ENCODE measurements around the gene SELENOO. TPM values are rescaled to one million over a fixed set of nuclear protein-coding genes. Genes with fewer than 3 reads are reported as not detected.

Gene SELENOO
- total RNA-seq, 1 experiment from 2014 or later: 27.4 TPM

GRCh38 chr22:50252082-50253045 is 51.6 kb downstream of the SELENOO start:
- no TSS peak for BruUV-seq (replicated peaks)
- Histone ChIP-seq H3K4me2 (no peak overlapping the region), H3K4me3 (no peak overlapping the region), H3K9me3 (ENCODE audit: insufficient read depth, low read depth) (no peaks in the 10 kb centered on the region), H3F3A (ENCODE audit: insufficient read depth, low read depth) (peaks cover 48% of the 10 kb centered on the region; the same call in 1 of the 2 replicates), H3K27me3 (ENCODE audit: insufficient read depth, low read depth) (no peaks in the 10 kb centered on the region), H3K4me1 (replicated peaks; ENCODE audit: insufficient read depth) (peaks cover 12% of the 10 kb centered on the region), H3K27ac (no peak overlapping the region), H3K9me2 (ENCODE audit: insufficient read depth) (no peaks in the 10 kb centered on the region), H3K36me3 (ENCODE audit: low read depth) (0 out of 2 replicates have a peak, but pooled peaks cover 11% of the 10 kb centered on the region), H4K20me1 (ENCODE audit: insufficient read depth) (peaks cover 27% of the 10 kb centered on the region), H3K79me2 (ENCODE audit: low read depth) (peaks cover 26% of the 10 kb centered on the region), H2AFZ (no peak overlapping the region)
- peak; percentile 74 to 83 for DNase-seq
- POLR2A ChIA-PET (ENCODE audit: unreplicated experiment): no interaction called here
- intact Hi-C loops (cut with micrococcal nuclease; ENCODE audit: unreplicated experiment): loop anchor here (1.0 to 5.0 kb wide), 3 partner anchors 74 to 370 kb away; partner anchors contain the start of gene DENND6B
- TF ChIP-seq EZH2 (IDR thresholded peaks at IDR 0.05; ENCODE audit: low read depth) (no peak), CTCF (conservative IDR thresholded peaks at IDR 0.05) (peak; percentile 91)
- CTCF ChIA-PET: interaction anchor here (0.6 to 0.8 kb wide), 3 partner anchors 10 to 311 kb away, joined by 3 to 24 read pairs (median 4); no protein-coding TSS in a partner anchor

- ChIA-PET POLR2A (ENCODE audit: unreplicated experiment) (no interaction called here), CTCF (interaction anchor here (0.6 to 0.8 kb wide), 3 partner anchors 9 to 310 kb away, joined by 3 to 24 read pairs (median 4); no protein-coding TSS in a partner anchor)
- TF ChIP-seq CTCF (conservative IDR thresholded peaks at IDR 0.05): no peak
- TF ChIP-seq EZH2 (IDR thresholded peaks at IDR 0.05; ENCODE audit: low read depth): no peak
- H3K79me2 ChIP-seq (ENCODE audit: low read depth): peaks cover 21% of the 10 kb centered on the region
- H3K27ac ChIP-seq: no peak overlapping the region
- H4K20me1 ChIP-seq (ENCODE audit: insufficient read depth): peaks cover 25% of the 10 kb centered on the region
- no peak overlapping the region for H2AFZ ChIP-seq
- H3F3A ChIP-seq (ENCODE audit: insufficient read depth, low read depth): peaks cover 44% of the 10 kb centered on the region; the same call in 1 of the 2 replicates
- no peaks in the 10 kb centered on the region for H3K9me3 ChIP-seq (ENCODE audit: insufficient read depth, low read depth)
- DNase-seq: no peak
- no peak overlapping the region for H3K4me2 ChIP-seq
- no peaks in the 10 kb centered on the region for H3K27me3 ChIP-seq (ENCODE audit: insufficient read depth, low read depth)
- H3K4me1 ChIP-seq (replicated peaks; ENCODE audit: insufficient read depth): peaks cover 12% of the 10 kb centered on the region
- H3K4me3 ChIP-seq: no peak overlapping the region
- H3K36me3 ChIP-seq (ENCODE audit: low read depth): 0 out of 2 replicates have a peak, but pooled peaks cover 3% of the 10 kb centered on the region
- no peaks in the 10 kb centered on the region for H3K9me2 ChIP-seq (ENCODE audit: insufficient read depth)
- BruUV-seq (replicated peaks): no TSS peak
- intact Hi-C loops (cut with micrococcal nuclease; ENCODE audit: unreplicated experiment): loop anchor here (2.0 to 5.0 kb wide), 2 partner anchors 74 to 369 kb away; partner anchors contain the start of gene DENND6B
Measured at GRCh38 chr22:50253046-50253915, 52.5 kb downstream of the SELENOO start.

DNA sequence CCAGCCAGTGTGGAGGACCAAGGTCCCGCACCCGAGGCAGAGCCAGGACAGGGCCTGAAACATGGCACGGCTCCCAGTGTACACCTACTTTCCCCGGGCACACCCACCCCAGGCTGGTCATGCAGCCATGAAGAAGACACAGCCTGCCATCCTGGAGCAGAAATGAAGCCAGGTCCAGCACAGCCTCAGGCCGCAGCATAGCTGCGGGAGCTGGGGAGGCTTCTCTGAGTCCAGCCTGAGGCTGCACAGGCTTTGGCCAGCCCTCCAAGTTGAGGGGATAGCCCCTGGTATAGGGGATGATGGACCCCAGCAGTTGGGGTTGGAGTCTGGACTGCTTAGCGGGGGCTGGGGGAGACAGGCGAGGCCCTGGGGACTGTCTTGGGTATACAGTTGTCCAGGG is 53.1 kb downstream of the SELENOO start:
- ChIA-PET POLR2A (ENCODE audit: unreplicated experiment) (no interaction called here), CTCF (no interaction called here)
- Histone ChIP-seq H3K36me3 (ENCODE audit: low read depth) (0 out of 2 replicates have a peak, but pooled peaks cover 3% of the 10 kb centered on the region), H3K4me2 (no peak overlapping the region), H3K4me3 (no peak overlapping the region), H3K79me2 (ENCODE audit: low read depth) (peaks cover 22% of the 10 kb centered on the region), H3K27ac (no peak overlapping the region), H3K9me2 (ENCODE audit: insufficient read depth) (no peaks in the 10 kb centered on the region), H3K4me1 (replicated peaks; ENCODE audit: insufficient read depth) (peaks cover 12% of the 10 kb centered on the region), H3K27me3 (ENCODE audit: insufficient read depth, low read depth) (no peaks in the 10 kb centered on the region), H3F3A (ENCODE audit: insufficient read depth, low read depth) (peaks cover 48% of the 10 kb centered on the region; the same call in 1 of the 2 replicates), H2AFZ (no peak overlapping the region), H4K20me1 (ENCODE audit: insufficient read depth) (peaks cover 19% of the 10 kb centered on the region), H3K9me3 (ENCODE audit: insufficient read depth, low read depth) (no peaks in the 10 kb centered on the region)
- DNase-seq: no peak
- TF ChIP-seq EZH2 (IDR thresholded peaks at IDR 0.05; ENCODE audit: low read depth): no peak
- no peak for TF ChIP-seq CTCF (conservative IDR thresholded peaks at IDR 0.05)
- intact Hi-C loops (cut with micrococcal nuclease; ENCODE audit: unreplicated experiment): loop anchor here (2.0 to 5.0 kb wide), 2 partner anchors 73 to 368 kb away; partner anchors contain the start of gene DENND6B
- no TSS peak for BruUV-seq (replicated peaks)

Measured in PC-9 (cell line).